Lung (tissue), 12 donors: ENCODE data around the gene TSR2. TPM values are rescaled to one million over a fixed set of nuclear protein-coding genes. Genes with fewer than 3 reads are reported as not detected.

Experiments
- ATAC-seq: fragments of 200-7000 bp; cut with Tn5 transposase; one replicate; pipeline ENCODE4 v1.9.1; 2020; ENCODE audit warnings: moderate number of reproducible peaks; ENCODE audit not compliant: insufficient read depth, low FRiP score
- DNase-seq, 3 donors: peaks; one replicate each; pipeline ENCODE4 v3.0.0-alpha.2; 2013 to 2017
- H3K27ac ChIP-seq, 2 donors: one replicate each; pipeline ENCODE4 v1.5.1; 2013; ENCODE audit warnings: mild to moderate bottlenecking in 2 of 2, moderate library complexity in 2 of 2, control low read depth in 1 of 2, inconsistent platforms in 1 of 2, low read depth in 1 of 2, low read length in 1 of 2
- H3K27me3 ChIP-seq, 3 donors: one replicate each; pipeline ENCODE4 v1.5.1; 2013; ENCODE audit warnings: low read length in 2 of 3; ENCODE audit not compliant: control insufficient read depth in 3 of 3, insufficient read depth in 3 of 3
- H3K36me3 ChIP-seq, 4 donors: one replicate each; pipeline ENCODE4 v1.5.1; 2013; ENCODE audit warnings: low read length in 4 of 4, mild to moderate bottlenecking in 1 of 4, moderate library complexity in 1 of 4; ENCODE audit not compliant: control insufficient read depth in 4 of 4, insufficient read depth in 4 of 4
- H3K4me1 ChIP-seq, 5 donors: one replicate each; pipeline ENCODE4 v1.5.1; 2013; ENCODE audit warnings: low read length in 5 of 5, mild to moderate bottlenecking in 2 of 5, moderate library complexity in 1 of 5; ENCODE audit not compliant: control insufficient read depth in 5 of 5, insufficient read depth in 5 of 5
- H3K4me3 ChIP-seq: one replicate; pipeline ENCODE4 v1.5.1; 2013; ENCODE audit warnings: mild to moderate bottlenecking, control low read depth, moderate library complexity
- H3K9ac ChIP-seq, 2 donors: one replicate each; pipeline ENCODE4 v1.5.1; 2013; ENCODE audit warnings: low read length in 2 of 2, control low read depth in 1 of 2; ENCODE audit not compliant: insufficient read depth in 1 of 2
- H3K9me3 ChIP-seq, 4 donors: one replicate each; pipeline ENCODE4 v1.5.1; 2013; ENCODE audit warnings: low read length in 3 of 4, mild to moderate bottlenecking in 1 of 4, moderate library complexity in 1 of 4; ENCODE audit not compliant: control insufficient read depth in 4 of 4, insufficient read depth in 3 of 4
- WGBS, 2 donors: extraction: QIAGEN DNeasy Blood & Tissue Kit; methylation state at CpG; one replicate each; pipeline ENCODE4 v1.1.7; 2013; 5-methylcytosine and 5-hydroxymethylcytosine counted together
- polyA plus RNA-seq, 2 donors: library from polyadenylated mRNA; stranded (reverse); fragments of 200-250 nt; gene quantifications; one replicate each; pipeline ENCODE4 v1.2.1, GENCODE V29; 2013
- total RNA-seq, 2 donors: library from RNA; depleted of rRNA in 1 of 2; stranded (reverse); fragments of >200 nt in 1 of 2; gene quantifications; one replicate each; pipeline ENCODE4 v1.2.1, GENCODE V29; 2014 to 2021
- TF ChIP-seq, protein P1 (sequence below): IDR thresholded peaks from 2 replicates; pipeline ENCODE4 v1.5.1; 2012; ENCODE audit warnings: mild to moderate bottlenecking; ENCODE audit errors: control extremely low read depth, extremely low read depth
- donor health status: control.
- donor health status: control.
- donor health status: Bipolar disorder and iron deficiency.
- donor health status: healthy.
- donor health status: DM: yes; HTN: yes; CAD: no.

TSR2 gene
- total and polyA plus RNA-seq, 4 donors, result 21.0 to 39.5 (median 32.9) TPM

DNA sequence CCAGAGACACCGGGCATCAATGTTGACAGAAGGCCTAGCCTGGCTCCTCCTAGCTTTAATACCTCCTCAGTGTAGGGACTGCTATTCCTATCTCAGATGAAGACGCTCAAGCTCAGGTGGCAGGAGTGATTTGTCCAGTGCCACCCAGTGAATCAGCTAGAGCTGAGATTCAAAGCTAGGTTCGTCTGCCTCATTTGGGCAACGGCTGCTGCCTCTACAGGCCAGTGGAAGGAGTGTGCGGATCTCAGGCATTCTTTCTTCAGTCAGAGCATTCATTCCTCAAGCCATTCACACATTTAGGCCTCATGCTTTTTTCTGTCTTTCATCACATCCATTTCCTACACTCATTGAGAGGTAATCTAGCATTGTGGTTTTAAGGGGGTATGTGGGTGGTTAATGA lies 7.3 kb downstream of the TSR2 start:
- no peaks in the 10 kb centered on the region for H3K4me1 ChIP-seq
- H3K9me3 ChIP-seq, result no peaks in the 10 kb centered on the region
- TF ChIP-seq, protein P1, sequence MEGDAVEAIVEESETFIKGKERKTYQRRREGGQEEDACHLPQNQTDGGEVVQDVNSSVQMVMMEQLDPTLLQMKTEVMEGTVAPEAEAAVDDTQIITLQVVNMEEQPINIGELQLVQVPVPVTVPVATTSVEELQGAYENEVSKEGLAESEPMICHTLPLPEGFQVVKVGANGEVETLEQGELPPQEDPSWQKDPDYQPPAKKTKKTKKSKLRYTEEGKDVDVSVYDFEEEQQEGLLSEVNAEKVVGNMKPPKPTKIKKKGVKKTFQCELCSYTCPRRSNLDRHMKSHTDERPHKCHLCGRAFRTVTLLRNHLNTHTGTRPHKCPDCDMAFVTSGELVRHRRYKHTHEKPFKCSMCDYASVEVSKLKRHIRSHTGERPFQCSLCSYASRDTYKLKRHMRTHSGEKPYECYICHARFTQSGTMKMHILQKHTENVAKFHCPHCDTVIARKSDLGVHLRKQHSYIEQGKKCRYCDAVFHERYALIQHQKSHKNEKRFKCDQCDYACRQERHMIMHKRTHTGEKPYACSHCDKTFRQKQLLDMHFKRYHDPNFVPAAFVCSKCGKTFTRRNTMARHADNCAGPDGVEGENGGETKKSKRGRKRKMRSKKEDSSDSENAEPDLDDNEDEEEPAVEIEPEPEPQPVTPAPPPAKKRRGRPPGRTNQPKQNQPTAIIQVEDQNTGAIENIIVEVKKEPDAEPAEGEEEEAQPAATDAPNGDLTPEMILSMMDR, result no peak
- peaks cover 0 to 8% (median 4%) of the 10 kb centered on the region in 4 donors for H3K36me3 ChIP-seq
- no peak overlapping the region for H3K4me3 ChIP-seq
- DNase-seq, result no peak
- WGBS, 2 donors, result 71 to 73% methylated on average over 5 of the region's 5 CpGs
- no peak overlapping the region for H3K9ac ChIP-seq
- no peaks in the 10 kb centered on the region for H3K27me3 ChIP-seq
- H3K27ac ChIP-seq, result no peak overlapping the region
- no peak for ATAC-seq

DNA sequence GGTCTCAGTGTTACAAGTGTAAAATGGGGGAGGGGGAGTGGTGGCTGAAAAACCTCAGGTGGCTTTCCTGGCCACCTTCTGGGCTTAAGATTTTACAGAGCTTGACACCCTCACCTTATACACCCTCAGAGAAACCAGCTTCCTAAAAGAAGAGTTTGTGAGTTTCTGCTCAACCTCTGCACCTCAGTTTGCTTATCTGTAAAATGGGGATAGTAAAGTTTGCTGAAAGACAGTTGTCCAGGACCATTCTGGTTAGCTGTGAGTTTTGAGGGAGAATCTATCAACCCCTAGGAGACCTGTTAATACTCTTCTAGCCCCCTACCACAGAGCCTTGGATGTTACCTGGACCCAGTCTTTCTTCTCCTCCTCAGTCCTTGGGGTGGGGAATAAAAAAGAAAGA lies 9.7 kb downstream of the TSR2 start:
- peaks cover 0 to 5% (median 2%) of the 10 kb centered on the region in 4 donors for H3K36me3 ChIP-seq
- TF ChIP-seq, protein P1, result no peak
- DNase-seq (no peak), ATAC-seq (no peak)
- H3K4me1 ChIP-seq, result no peaks in the 10 kb centered on the region
- H3K27me3 ChIP-seq, result no peaks in the 10 kb centered on the region
- no peak overlapping the region for H3K4me3 ChIP-seq
- no peak overlapping the region for H3K27ac ChIP-seq
- no peak overlapping the region for H3K9ac ChIP-seq
- no peaks in the 10 kb centered on the region for H3K9me3 ChIP-seq

DNA sequence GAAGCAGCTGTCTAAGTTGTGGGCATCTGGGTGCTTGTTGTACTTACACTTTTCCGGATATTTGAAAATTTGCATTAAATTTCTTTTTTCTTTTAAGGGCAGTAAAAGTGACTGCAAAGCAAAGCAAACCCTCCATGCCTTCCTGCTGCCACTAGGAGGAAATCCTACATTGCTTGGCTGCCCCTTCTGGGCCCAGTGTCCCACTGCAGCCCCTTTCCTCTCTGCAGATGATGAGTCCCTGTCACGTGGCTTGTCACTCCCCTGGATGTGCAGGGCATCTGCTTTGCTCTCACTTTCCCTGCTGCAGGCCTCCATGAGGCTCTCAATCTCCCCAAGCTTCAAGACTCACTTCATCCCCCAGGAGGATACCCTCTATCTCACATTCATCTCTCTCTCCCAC lies 12.7 kb downstream of the TSR2 start:
- Histone ChIP-seq H3K27ac (no peak overlapping the region), H3K4me1 (no peaks in the 10 kb centered on the region), H3K9me3 (no peaks in the 10 kb centered on the region), H3K4me3 (no peak overlapping the region), H3K27me3 (no peaks in the 10 kb centered on the region), H3K36me3 (no peaks in the 10 kb centered on the region), H3K9ac (no peak overlapping the region)
- ATAC-seq (no peak), DNase-seq (peak; percentile 15 to 38 (median 28))
- 44 to 89% methylated on average over 1 to 2 of the region's 2 CpGs for WGBS, 2 donors
- TF ChIP-seq, protein P1, result no peak

DNA sequence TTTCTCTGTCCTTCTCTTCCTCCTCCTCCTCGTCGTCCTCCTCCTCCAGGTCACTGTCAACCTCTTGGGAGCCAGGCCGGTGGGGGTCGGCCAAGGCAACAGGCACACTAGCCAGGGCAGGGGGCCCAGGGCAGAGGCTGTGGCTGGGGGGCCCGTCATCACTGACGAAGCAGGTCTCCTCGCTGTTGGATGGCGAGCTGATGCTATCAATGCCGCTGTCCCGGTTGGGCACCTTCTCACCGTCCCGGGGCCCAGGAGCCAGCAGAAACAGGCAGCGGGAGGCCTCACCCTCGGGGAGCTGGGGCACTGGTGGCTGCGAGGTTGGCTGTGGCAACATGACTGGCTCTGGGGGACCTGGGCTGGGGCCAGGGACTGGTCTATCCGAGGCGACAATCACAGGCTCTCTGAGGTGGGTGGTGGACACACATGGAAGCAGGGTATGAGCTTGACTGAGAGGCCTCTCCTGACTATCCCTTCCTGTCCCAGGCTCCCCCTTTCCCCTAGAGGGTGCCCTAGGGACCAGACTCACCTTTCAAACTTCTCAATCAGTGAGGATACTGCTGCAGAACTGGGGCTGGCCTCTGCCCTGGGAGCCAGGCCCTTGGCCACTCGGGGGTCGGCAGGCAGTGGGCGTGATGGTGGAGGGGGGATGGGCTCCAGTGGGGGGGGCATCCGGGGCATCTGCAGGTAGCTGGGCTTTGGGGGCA lies 30.0 kb downstream of the TSR2 start:
- TF ChIP-seq, protein P1, result no peak
- whole genome bisulfite sequencing, 2 donors, result 85 to 95% methylated on average over 16 to 21 of the region's 21 CpGs
- Histone ChIP-seq H3K9ac (no peak overlapping the region), H3K9me3 (no peaks in the 10 kb centered on the region), H3K4me1 (peaks cover 0 to 3% (median 0%) of the 10 kb centered on the region in 5 donors), H3K27ac (no peak overlapping the region), H3K36me3 (peaks cover 2 to 9% (median 3%) of the 10 kb centered on the region in 4 donors), H3K4me3 (no peak overlapping the region), H3K27me3 (no peaks in the 10 kb centered on the region)
- DNase-seq, result no peak
- ATAC-seq, result no peak
